ENCODE measurements around the gene ZBTB21. TPM values are rescaled to one million over a fixed set of nuclear protein-coding genes. Genes with fewer than 3 reads are reported as not detected.

Gene ZBTB21
- total RNA-seq, 1 donor from 2014 or later: 8.4 TPM

GRCh38 chr21:42056996-42057689, 47.0 kb upstream of the ZBTB21 start:
- DNase-seq (ENCODE audit: low spot score): no peak
- Mint-ChIP-seq H3K27me3 (ENCODE audit: unreplicated experiment) (peaks cover 10% of the 10 kb centered on the region), H3K4me3 (ENCODE audit: unreplicated experiment) (no peak overlapping the region), H3K27ac (ENCODE audit: unreplicated experiment) (no peak overlapping the region), H3K4me1 (ENCODE audit: unreplicated experiment) (peaks cover 20% of the 10 kb centered on the region), H3K9me3 (ENCODE audit: unreplicated experiment) (no peaks in the 10 kb centered on the region), H3K36me3 (ENCODE audit: low read depth, unreplicated experiment) (peaks cover 4% of the 10 kb centered on the region)
- TF ChIP-seq CTCF (IDR thresholded peaks at IDR 0.05; ENCODE audit: unreplicated experiment): no peak

GRCh38 chr21:42056468-42056867, 46.3 kb upstream of the ZBTB21 start:
- Mint-ChIP-seq H3K4me3 (ENCODE audit: unreplicated experiment) (no peak overlapping the region), H3K4me1 (ENCODE audit: unreplicated experiment) (peaks cover 20% of the 10 kb centered on the region), H3K27me3 (ENCODE audit: unreplicated experiment) (peaks cover 10% of the 10 kb centered on the region), H3K9me3 (ENCODE audit: unreplicated experiment) (no peaks in the 10 kb centered on the region), H3K27ac (ENCODE audit: unreplicated experiment) (no peak overlapping the region), H3K36me3 (ENCODE audit: low read depth, unreplicated experiment) (peaks cover 4% of the 10 kb centered on the region)
- DNase-seq (ENCODE audit: low spot score): no peak
- no peak for TF ChIP-seq CTCF (IDR thresholded peaks at IDR 0.05; ENCODE audit: unreplicated experiment)

GRCh38 chr21:42055425-42055824, 45.3 kb upstream of the ZBTB21 start:
- no peak for DNase-seq (ENCODE audit: low spot score)
- H3K4me3 Mint-ChIP-seq (ENCODE audit: unreplicated experiment): no peak overlapping the region
- no peak for TF ChIP-seq CTCF (IDR thresholded peaks at IDR 0.05; ENCODE audit: unreplicated experiment)
- peaks cover 8% of the 10 kb centered on the region for H3K27me3 Mint-ChIP-seq (ENCODE audit: unreplicated experiment)
- H3K9me3 Mint-ChIP-seq (ENCODE audit: unreplicated experiment): no peaks in the 10 kb centered on the region
- H3K27ac Mint-ChIP-seq (ENCODE audit: unreplicated experiment): no peak overlapping the region
- peaks cover 13% of the 10 kb centered on the region for H3K4me1 Mint-ChIP-seq (ENCODE audit: unreplicated experiment)
- peaks cover 4% of the 10 kb centered on the region for H3K36me3 Mint-ChIP-seq (ENCODE audit: low read depth, unreplicated experiment)

- TF ChIP-seq CTCF (IDR thresholded peaks at IDR 0.05; ENCODE audit: unreplicated experiment): no peak
- Mint-ChIP-seq H3K27me3 (ENCODE audit: unreplicated experiment) (peaks cover 3% of the 10 kb centered on the region), H3K27ac (ENCODE audit: unreplicated experiment) (no peak overlapping the region), H3K4me1 (ENCODE audit: unreplicated experiment) (no peaks in the 10 kb centered on the region), H3K9me3 (ENCODE audit: unreplicated experiment) (no peaks in the 10 kb centered on the region), H3K36me3 (ENCODE audit: low read depth, unreplicated experiment) (peaks cover 4% of the 10 kb centered on the region), H3K4me3 (ENCODE audit: unreplicated experiment) (no peak overlapping the region)
- no peak for DNase-seq (ENCODE audit: low spot score)
Observed at GRCh38 chr21:42051788-42052187, 41.6 kb upstream of the ZBTB21 start.

GRCh38 chr21:42049578-42050430, 39.6 kb upstream of the ZBTB21 start:
- DNase-seq (ENCODE audit: low spot score): no peak
- TF ChIP-seq CTCF (IDR thresholded peaks at IDR 0.05; ENCODE audit: unreplicated experiment): no peak
- peaks cover 1% of the 10 kb centered on the region for H3K36me3 Mint-ChIP-seq (ENCODE audit: low read depth, unreplicated experiment)
- no peaks in the 10 kb centered on the region for H3K9me3 Mint-ChIP-seq (ENCODE audit: unreplicated experiment)
- no peak overlapping the region for H3K27ac Mint-ChIP-seq (ENCODE audit: unreplicated experiment)
- peaks cover 2% of the 10 kb centered on the region for H3K27me3 Mint-ChIP-seq (ENCODE audit: unreplicated experiment)
- H3K4me1 Mint-ChIP-seq (ENCODE audit: unreplicated experiment): no peaks in the 10 kb centered on the region
- H3K4me3 Mint-ChIP-seq (ENCODE audit: unreplicated experiment): no peak overlapping the region

Measured in endothelial cell (in vitro differentiated cells).